ENCODE measurements around the gene OR2T35. TPM values are rescaled to one million over a fixed set of nuclear protein-coding genes. Genes with fewer than 3 reads are reported as not detected.

Gene OR2T35
- total and polyA plus RNA-seq, 5 donors from 2014 or later: not detected

GRCh38 chr1:248596615-248597014 lies 48.5 kb downstream of the OR2T35 start:
- Mint-ChIP-seq H3K9me3 (peaks cover 0 to 1% (median 0%) of the 10 kb centered on the region in 7 donors), H3K27ac (no peak overlapping the region), H3K4me3 (no peak overlapping the region), H3K36me3 (no peaks in the 10 kb centered on the region), H3K27me3 (no peaks in the 10 kb centered on the region), H3K4me1 (peaks cover 0 to 7% (median 2%) of the 10 kb centered on the region in 4 donors)
- DNase-seq (peak in 1 of 3 donors; percentile 20), ATAC-seq (ENCODE audit: low read depth in 2 of 2) (peak; percentile 50 to 65)
- no peaks in the 10 kb centered on the region for H3K27me3 ChIP-seq (ENCODE audit: control insufficient read depth, insufficient read depth, low read length)
- H3K27ac ChIP-seq (ENCODE audit: insufficient read depth, low read length, poor library complexity, severe bottlenecking): no peak overlapping the region
- no peak overlapping the region for H3K4me3 ChIP-seq (ENCODE audit: low read depth, low read length)
- no peaks in the 10 kb centered on the region for H3K4me1 ChIP-seq (ENCODE audit: control insufficient read depth, insufficient read depth, low read length, poor library complexity, severe bottlenecking)
- no peaks in the 10 kb centered on the region for H3K36me3 ChIP-seq (ENCODE audit: control insufficient read depth, insufficient read depth, low read length)
- no peaks in the 10 kb centered on the region for H3K9me3 ChIP-seq (ENCODE audit: control insufficient read depth in 2 of 2, low read length in 2 of 2)

GRCh38 chr1:248593226-248593625 lies 51.9 kb downstream of the OR2T35 start:
- H3K4me3 Mint-ChIP-seq: no peak overlapping the region
- H3K4me1 ChIP-seq (ENCODE audit: control insufficient read depth, insufficient read depth, low read length, poor library complexity, severe bottlenecking): no peaks in the 10 kb centered on the region
- no peaks in the 10 kb centered on the region for H3K9me3 ChIP-seq (ENCODE audit: control insufficient read depth in 2 of 2, low read length in 2 of 2)
- H3K36me3 Mint-ChIP-seq: no peaks in the 10 kb centered on the region
- no peaks in the 10 kb centered on the region for H3K36me3 ChIP-seq (ENCODE audit: control insufficient read depth, insufficient read depth, low read length)
- peaks cover 0 to 7% (median 1%) of the 10 kb centered on the region in 4 donors for H3K4me1 Mint-ChIP-seq
- no peak overlapping the region for H3K4me3 ChIP-seq (ENCODE audit: low read depth, low read length)
- no peak overlapping the region for H3K27ac Mint-ChIP-seq
- no peaks in the 10 kb centered on the region for H3K27me3 ChIP-seq (ENCODE audit: control insufficient read depth, insufficient read depth, low read length)
- no peak overlapping the region for H3K27ac ChIP-seq (ENCODE audit: insufficient read depth, low read length, poor library complexity, severe bottlenecking)
- DNase-seq (no peak), ATAC-seq (ENCODE audit: low read depth in 2 of 2) (no peak)
- H3K27me3 Mint-ChIP-seq: no peaks in the 10 kb centered on the region
- peaks cover 0 to 2% (median 0%) of the 10 kb centered on the region in 7 donors for H3K9me3 Mint-ChIP-seq

GRCh38 chr1:248592655-248593054 lies 52.4 kb downstream of the OR2T35 start:
- no peak for ATAC-seq (ENCODE audit: low read depth in 2 of 2)
- H3K9me3 ChIP-seq (ENCODE audit: control insufficient read depth in 2 of 2, low read length in 2 of 2): no peaks in the 10 kb centered on the region
- H3K27me3 ChIP-seq (ENCODE audit: control insufficient read depth, insufficient read depth, low read length): no peaks in the 10 kb centered on the region
- H3K27ac ChIP-seq (ENCODE audit: insufficient read depth, low read length, poor library complexity, severe bottlenecking): no peak overlapping the region
- H3K4me1 Mint-ChIP-seq: peaks cover 0 to 7% (median 1%) of the 10 kb centered on the region in 4 donors
- H3K27ac Mint-ChIP-seq: no peak overlapping the region
- H3K4me3 Mint-ChIP-seq: no peak overlapping the region
- peaks cover 0 to 2% (median 0%) of the 10 kb centered on the region in 7 donors for H3K9me3 Mint-ChIP-seq
- no peak for DNase-seq
- no peaks in the 10 kb centered on the region for H3K27me3 Mint-ChIP-seq
- no peaks in the 10 kb centered on the region for H3K36me3 Mint-ChIP-seq
- no peaks in the 10 kb centered on the region for H3K36me3 ChIP-seq (ENCODE audit: control insufficient read depth, insufficient read depth, low read length)
- no peaks in the 10 kb centered on the region for H3K4me1 ChIP-seq (ENCODE audit: control insufficient read depth, insufficient read depth, low read length, poor library complexity, severe bottlenecking)
- H3K4me3 ChIP-seq (ENCODE audit: low read depth, low read length): no peak overlapping the region

GRCh38 chr1:248590055-248590454 lies 55.0 kb downstream of the OR2T35 start:
- no peak overlapping the region for H3K4me3 ChIP-seq (ENCODE audit: low read depth, low read length)
- H3K36me3 ChIP-seq (ENCODE audit: control insufficient read depth, insufficient read depth, low read length): no peaks in the 10 kb centered on the region
- ATAC-seq (ENCODE audit: low read depth in 2 of 2) (no peak), DNase-seq (no peak)
- Mint-ChIP-seq H3K4me3 (no peak overlapping the region), H3K27me3 (no peaks in the 10 kb centered on the region), H3K4me1 (peaks cover 0 to 1% (median 0%) of the 10 kb centered on the region in 4 donors), H3K36me3 (no peaks in the 10 kb centered on the region), H3K27ac (no peak overlapping the region), H3K9me3 (peaks cover 0 to 2% (median 0%) of the 10 kb centered on the region in 7 donors)
- H3K9me3 ChIP-seq (ENCODE audit: control insufficient read depth in 2 of 2, low read length in 2 of 2): no peaks in the 10 kb centered on the region
- no peaks in the 10 kb centered on the region for H3K4me1 ChIP-seq (ENCODE audit: control insufficient read depth, insufficient read depth, low read length, poor library complexity, severe bottlenecking)
- no peak overlapping the region for H3K27ac ChIP-seq (ENCODE audit: insufficient read depth, low read length, poor library complexity, severe bottlenecking)
- no peaks in the 10 kb centered on the region for H3K27me3 ChIP-seq (ENCODE audit: control insufficient read depth, insufficient read depth, low read length)

GRCh38 chr1:248589334-248589733 lies 55.7 kb downstream of the OR2T35 start:
- no peak overlapping the region for H3K4me3 ChIP-seq (ENCODE audit: low read depth, low read length)
- H3K4me1 Mint-ChIP-seq: peaks cover 0 to 2% (median under 1%) of the 10 kb centered on the region in 4 donors
- DNase-seq: no peak
- H3K27me3 Mint-ChIP-seq: no peaks in the 10 kb centered on the region
- H3K27me3 ChIP-seq (ENCODE audit: control insufficient read depth, insufficient read depth, low read length): no peaks in the 10 kb centered on the region
- peaks cover 0 to 1% (median 0%) of the 10 kb centered on the region in 7 donors for H3K9me3 Mint-ChIP-seq
- no peak overlapping the region for H3K27ac ChIP-seq (ENCODE audit: insufficient read depth, low read length, poor library complexity, severe bottlenecking)
- no peaks in the 10 kb centered on the region for H3K36me3 Mint-ChIP-seq
- no peak overlapping the region for H3K4me3 Mint-ChIP-seq
- H3K36me3 ChIP-seq (ENCODE audit: control insufficient read depth, insufficient read depth, low read length): no peaks in the 10 kb centered on the region
- ATAC-seq (ENCODE audit: low read depth in 2 of 2): no peak
- no peaks in the 10 kb centered on the region for H3K4me1 ChIP-seq (ENCODE audit: control insufficient read depth, insufficient read depth, low read length, poor library complexity, severe bottlenecking)
- H3K27ac Mint-ChIP-seq: no peak overlapping the region
- no peaks in the 10 kb centered on the region for H3K9me3 ChIP-seq (ENCODE audit: control insufficient read depth in 2 of 2, low read length in 2 of 2)

Other genes starting within 250 kb of the OR2T35 start
- not detected for gene OR2T1, start 242.2 kb downstream of the OR2T35 start, total RNA-seq
- not detected for gene OR2T1, start 242.2 kb downstream of the OR2T35 start, polyA plus RNA-seq
- not detected for gene OR2T2, start 199.6 kb downstream of the OR2T35 start, total RNA-seq
- gene OR2T2, start 199.6 kb downstream of the OR2T35 start, polyA plus RNA-seq: not detected
- gene OR2T3, start 171.9 kb downstream of the OR2T35 start, total RNA-seq: not detected
- gene OR2T3, start 171.9 kb downstream of the OR2T35 start, polyA plus RNA-seq: not detected
- gene OR2T5, start 156.7 kb downstream of the OR2T35 start, total RNA-seq: not detected
- not detected for gene OR2T5, start 156.7 kb downstream of the OR2T35 start, polyA plus RNA-seq
- gene OR2G6, start 137.2 kb downstream of the OR2T35 start, total RNA-seq: not detected
- gene OR2G6, start 137.2 kb downstream of the OR2T35 start, polyA plus RNA-seq: not detected
- gene OR2T29, start 82.5 kb downstream of the OR2T35 start, total RNA-seq: not detected
- not detected for gene OR2T29, start 82.5 kb downstream of the OR2T35 start, polyA plus RNA-seq
- gene OR2T34, start 70.5 kb downstream of the OR2T35 start, total RNA-seq: not detected
- gene OR2T34, start 70.5 kb downstream of the OR2T35 start, polyA plus RNA-seq: not detected
- not detected for gene OR2T10, start 47.6 kb downstream of the OR2T35 start, total RNA-seq
- gene OR2T10, start 47.6 kb downstream of the OR2T35 start, polyA plus RNA-seq: not detected
- gene OR2T11, start 10.2 kb downstream of the OR2T35 start, total RNA-seq: not detected
- not detected for gene OR2T11, start 10.2 kb downstream of the OR2T35 start, polyA plus RNA-seq
- not detected for gene OR2T27, start 10.2 kb upstream of the OR2T35 start, total RNA-seq
- not detected for gene OR2T27, start 10.2 kb upstream of the OR2T35 start, polyA plus RNA-seq
- not detected for gene OR14I1, start 57.5 kb upstream of the OR2T35 start, total RNA-seq
- gene OR14I1, start 57.5 kb upstream of the OR2T35 start, polyA plus RNA-seq: not detected
- gene LYPD8, start 110.5 kb upstream of the OR2T35 start, total RNA-seq: not detected
- under 1 TPM in 1 of 4 donors, not detected in 3; 0.22 TPM for gene LYPD8, start 110.5 kb upstream of the OR2T35 start, polyA plus RNA-seq
- 18.3 TPM for gene SH3BP5L, start 180.6 kb upstream of the OR2T35 start, total RNA-seq
- gene SH3BP5L, start 180.6 kb upstream of the OR2T35 start, polyA plus RNA-seq: 1 to 10 TPM; 2.2 to 6.5 (median 4.5) TPM
- gene ZNF672, start 192.9 kb upstream of the OR2T35 start, total RNA-seq: 39.1 TPM
- gene ZNF672, start 192.9 kb upstream of the OR2T35 start, polyA plus RNA-seq: 10 to 100 TPM; 24.8 to 33.3 (median 27.5) TPM
- gene ZNF692, start 213.8 kb upstream of the OR2T35 start, total RNA-seq: 50.6 TPM
- 1 to 10 TPM; 6.0 to 9.8 (median 7.2) TPM for gene ZNF692, start 213.8 kb upstream of the OR2T35 start, polyA plus RNA-seq

All from CD4-positive, CD25-positive, alpha-beta regulatory T cell (primary cell).